ENCODE results near the gene ABAT. TPM values are rescaled to one million over a fixed set of nuclear protein-coding genes. Genes with fewer than 3 reads are reported as not detected.

ABAT gene
- total and polyA plus RNA-seq, 10 of the 15 experiments (the other 5 are each of a cell fraction or from before 2014, with no cell fraction given), result 1.0 to 10.6 (median 1.9) TPM

GRCh38 chr16:8686879-8687278 lies 12.5 kb downstream of the ABAT start:
- in situ Hi-C loops (cut with MboI), result no loop called here
- FAIRE-seq (no peak), DNase-seq (ENCODE audit: low read depth, low spot score) (no peak), ATAC-seq (no peak)
- TF ChIP-seq KAT2A (conservative IDR thresholded peaks at IDR 0.05; ENCODE audit: control insufficient read depth, low read depth, low read length), result no peak
- TF ChIP-seq ZNF24 (IDR thresholded peaks at IDR 0.05), result no peak
- TF ChIP-seq, protein P1, sequence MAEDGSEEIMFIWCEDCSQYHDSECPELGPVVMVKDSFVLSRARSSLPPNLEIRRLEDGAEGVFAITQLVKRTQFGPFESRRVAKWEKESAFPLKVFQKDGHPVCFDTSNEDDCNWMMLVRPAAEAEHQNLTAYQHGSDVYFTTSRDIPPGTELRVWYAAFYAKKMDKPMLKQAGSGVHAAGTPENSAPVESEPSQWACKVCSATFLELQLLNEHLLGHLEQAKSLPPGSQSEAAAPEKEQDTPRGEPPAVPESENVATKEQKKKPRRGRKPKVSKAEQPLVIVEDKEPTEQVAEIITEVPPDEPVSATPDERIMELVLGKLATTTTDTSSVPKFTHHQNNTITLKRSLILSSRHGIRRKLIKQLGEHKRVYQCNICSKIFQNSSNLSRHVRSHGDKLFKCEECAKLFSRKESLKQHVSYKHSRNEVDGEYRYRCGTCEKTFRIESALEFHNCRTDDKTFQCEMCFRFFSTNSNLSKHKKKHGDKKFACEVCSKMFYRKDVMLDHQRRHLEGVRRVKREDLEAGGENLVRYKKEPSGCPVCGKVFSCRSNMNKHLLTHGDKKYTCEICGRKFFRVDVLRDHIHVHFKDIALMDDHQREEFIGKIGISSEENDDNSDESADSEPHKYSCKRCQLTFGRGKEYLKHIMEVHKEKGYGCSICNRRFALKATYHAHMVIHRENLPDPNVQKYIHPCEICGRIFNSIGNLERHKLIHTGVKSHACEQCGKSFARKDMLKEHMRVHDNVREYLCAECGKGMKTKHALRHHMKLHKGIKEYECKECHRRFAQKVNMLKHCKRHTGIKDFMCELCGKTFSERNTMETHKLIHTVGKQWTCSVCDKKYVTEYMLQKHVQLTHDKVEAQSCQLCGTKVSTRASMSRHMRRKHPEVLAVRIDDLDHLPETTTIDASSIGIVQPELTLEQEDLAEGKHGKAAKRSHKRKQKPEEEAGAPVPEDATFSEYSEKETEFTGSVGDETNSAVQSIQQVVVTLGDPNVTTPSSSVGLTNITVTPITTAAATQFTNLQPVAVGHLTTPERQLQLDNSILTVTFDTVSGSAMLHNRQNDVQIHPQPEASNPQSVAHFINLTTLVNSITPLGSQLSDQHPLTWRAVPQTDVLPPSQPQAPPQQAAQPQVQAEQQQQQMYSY (CRISPR knock-in tag; IDR thresholded peaks at IDR 0.05), result no peak
- no peak for TF ChIP-seq ZBTB40 (IDR thresholded peaks at IDR 0.05; ENCODE audit: borderline replicate concordance)
- TF ChIP-seq EZH2 (IDR thresholded peaks at IDR 0.05; ENCODE audit: borderline replicate concordance, control insufficient read depth, low read depth, low read length), result no peak
- no peak for TF ChIP-seq YBX1 (IDR thresholded peaks at IDR 0.05)
- WGBS (ENCODE audit: insufficient coverage, insufficient replicate concordance, low lambda C conversion rate, missing lambda C conversion rate), result 50% methylated on average over 2 of the region's 9 CpGs
- Histone ChIP-seq H3K4me3 (no peak overlapping the region), H3K79me2 (ENCODE audit: control insufficient read depth, insufficient read depth, low read length) (no peaks in the 10 kb centered on the region), H2AFZ (ENCODE audit: control insufficient read depth, low read depth, low read length) (no peak overlapping the region), H3K27ac (ENCODE audit: control insufficient read depth, insufficient read depth) (no peak overlapping the region), H3K9ac (ENCODE audit: control insufficient read depth, insufficient read depth, low read length) (no peak overlapping the region), H3K4me2 (ENCODE audit: control insufficient read depth, insufficient read depth) (no peak overlapping the region), H3K4me1 (ENCODE audit: control insufficient read depth, insufficient read depth, low read length) (no peaks in the 10 kb centered on the region), H3K36me3 (ENCODE audit: control insufficient read depth in 2 of 2, insufficient read depth in 2 of 2, low read length in 1 of 2) (no peaks in the 10 kb centered on the region), H3K9me3 (replicated peaks; ENCODE audit: control insufficient read depth, insufficient read depth, low read length) (peaks cover 5% of the 10 kb centered on the region; the same call in 2 of the 3 replicates), H4K20me1 (ENCODE audit: control insufficient read depth, insufficient read depth) (no peaks in the 10 kb centered on the region; the same call in 1 of the 2 replicates), H3K27me3 (replicated peaks in 1 of 2; ENCODE audit: control insufficient read depth in 2 of 2, insufficient read depth in 2 of 2, low read length in 1 of 2) (no peaks in the 10 kb centered on the region)
- intact Hi-C loops (cut with micrococcal nuclease; ENCODE audit: unreplicated experiment), result no loop called here
- ChIA-PET POLR2A (no interaction called here), SMC1A (ENCODE audit: uncharacterized antibody, unreplicated experiment) (no interaction called here), CTCF (no interaction called here), RAD21 (ENCODE audit: unreplicated experiment) (no interaction called here)
- BruUV-seq (replicated peaks), result no TSS peak

Data from GM12878 (cell line).